Duodenal mucosa (tissue), 2 donors: ENCODE measurements around the gene NIPA2.

Experiments
- H3K27ac ChIP-seq: one replicate; pipeline ENCODE4 v1.7.0; 2013; ENCODE audit warnings: low read depth, low read length
- H3K27me3 ChIP-seq, 2 donors: one replicate each; pipeline ENCODE4 v1.7.0; 2013; ENCODE audit warnings: low read length in 2 of 2, control low read depth in 1 of 2; ENCODE audit not compliant: insufficient read depth in 2 of 2, control insufficient read depth in 1 of 2
- H3K36me3 ChIP-seq, 2 donors: one replicate each; pipeline ENCODE4 v1.7.0; 2013; ENCODE audit warnings: low read length in 2 of 2, control low read depth in 1 of 2; ENCODE audit not compliant: insufficient read depth in 2 of 2, control insufficient read depth in 1 of 2
- H3K4me1 ChIP-seq, 2 donors: one replicate each; pipeline ENCODE4 v1.7.0; 2013; ENCODE audit warnings: low read length in 2 of 2, control low read depth in 1 of 2; ENCODE audit not compliant: insufficient read depth in 2 of 2, control insufficient read depth in 1 of 2
- H3K4me3 ChIP-seq, 2 donors: one replicate each; pipeline ENCODE4 v1.7.0; 2013; ENCODE audit warnings: low read length in 2 of 2, low read depth in 1 of 2
- H3K9ac ChIP-seq, 2 donors: one replicate each; pipeline ENCODE4 v1.7.0; 2013; ENCODE audit warnings: low read length in 2 of 2, low read depth in 1 of 2
- H3K9me3 ChIP-seq, 2 donors: one replicate each; pipeline ENCODE4 v1.7.0; 2013; ENCODE audit warnings: low read length in 2 of 2, control low read depth in 1 of 2; ENCODE audit not compliant: control insufficient read depth in 1 of 2

The NIPA2 gene

DNA sequence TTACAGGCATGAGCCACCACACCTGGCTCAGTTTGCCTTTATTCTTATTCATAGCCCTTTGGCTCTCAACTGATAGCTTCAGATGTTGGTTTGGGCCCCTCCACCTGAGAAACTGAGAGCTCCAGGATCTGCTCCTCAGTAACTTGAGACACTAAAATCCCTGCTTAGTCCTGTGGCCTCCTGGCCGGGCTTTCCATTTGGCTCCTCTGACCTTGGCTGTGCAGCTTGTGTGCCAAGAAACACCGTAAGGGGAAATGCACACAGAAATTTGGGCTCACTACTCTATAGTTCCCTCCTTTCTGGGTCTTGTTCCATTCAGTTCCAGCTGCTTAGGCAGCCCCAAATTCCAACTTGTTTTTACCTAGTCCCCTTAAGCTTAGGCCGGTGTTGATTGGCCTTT, 24.9 kb downstream of the NIPA2 start:
- no peaks in the 10 kb centered on the region for H3K27me3 ChIP-seq
- H3K9me3 ChIP-seq = no peaks in the 10 kb centered on the region
- H3K4me3 ChIP-seq = no peak overlapping the region
- H3K9ac ChIP-seq = no peak overlapping the region
- no peaks in the 10 kb centered on the region for H3K4me1 ChIP-seq
- no peak overlapping the region for H3K27ac ChIP-seq
- peaks cover 33 to 67% of the 10 kb centered on the region in 2 donors for H3K36me3 ChIP-seq

DNA sequence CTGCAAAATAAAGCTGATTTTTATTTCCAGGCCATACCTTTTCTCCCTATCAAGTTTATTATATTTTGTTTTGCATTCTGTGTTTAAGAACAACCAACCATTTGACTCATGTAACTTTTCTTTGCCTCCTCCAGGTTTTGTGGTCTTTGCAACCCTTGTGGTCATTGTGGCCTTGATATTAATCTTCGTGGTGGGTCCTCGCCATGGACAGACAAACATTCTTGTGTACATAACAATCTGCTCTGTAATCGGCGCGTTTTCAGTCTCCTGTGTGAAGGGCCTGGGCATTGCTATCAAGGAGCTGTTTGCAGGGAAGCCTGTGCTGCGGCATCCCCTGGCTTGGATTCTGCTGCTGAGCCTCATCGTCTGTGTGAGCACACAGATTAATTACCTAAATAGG, 27.6 kb downstream of the NIPA2 start:
- Histone ChIP-seq H3K9ac (no peak overlapping the region), H3K9me3 (no peaks in the 10 kb centered on the region), H3K4me1 (no peaks in the 10 kb centered on the region), H3K27me3 (no peaks in the 10 kb centered on the region), H3K36me3 (peaks cover 34 to 70% of the 10 kb centered on the region in 2 donors), H3K4me3 (no peak overlapping the region), H3K27ac (no peak overlapping the region)

DNA sequence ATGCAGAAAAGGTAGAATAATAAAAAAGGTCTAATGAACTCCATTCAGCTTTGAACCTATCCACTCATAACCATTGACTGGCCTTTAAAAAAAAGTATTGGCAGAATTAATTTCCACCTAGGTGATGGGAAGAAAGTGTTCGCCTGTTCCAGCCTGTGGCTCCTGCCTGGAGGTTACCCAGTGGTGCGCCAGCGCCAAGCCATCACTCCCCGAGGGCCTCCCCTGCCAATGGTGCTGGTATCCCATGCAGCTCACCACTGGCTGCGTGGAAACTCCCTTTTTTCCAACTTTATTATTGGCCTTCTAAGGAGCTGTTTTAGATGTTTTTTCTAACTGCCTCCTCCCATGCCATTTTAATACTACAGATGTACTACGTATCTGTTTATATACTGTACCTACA, 29.4 kb downstream of the NIPA2 start:
- Histone ChIP-seq H3K36me3 (peaks cover 39 to 78% of the 10 kb centered on the region in 2 donors), H3K9ac (no peak overlapping the region), H3K27me3 (no peaks in the 10 kb centered on the region), H3K27ac (no peak overlapping the region), H3K4me3 (no peak overlapping the region), H3K9me3 (peaks cover 0 to 4% of the 10 kb centered on the region in 2 donors), H3K4me1 (no peaks in the 10 kb centered on the region)

- no peak overlapping the region for H3K9ac ChIP-seq
- peaks cover 40 to 78% of the 10 kb centered on the region in 2 donors for H3K36me3 ChIP-seq
- H3K27me3 ChIP-seq = no peaks in the 10 kb centered on the region
- no peaks in the 10 kb centered on the region for H3K4me1 ChIP-seq
- H3K27ac ChIP-seq = no peak overlapping the region
- H3K4me3 ChIP-seq = no peak overlapping the region
- H3K9me3 ChIP-seq = peaks cover 0 to 5% of the 10 kb centered on the region in 2 donors
Measured at GRCh38 chr15:22868495-22868894, 30.0 kb downstream of the NIPA2 start.

- H3K36me3 ChIP-seq = peaks cover 38 to 80% of the 10 kb centered on the region in 2 donors
- no peak overlapping the region for H3K9ac ChIP-seq
- no peak overlapping the region for H3K4me3 ChIP-seq
- no peaks in the 10 kb centered on the region for H3K27me3 ChIP-seq
- no peak overlapping the region for H3K27ac ChIP-seq
- peaks cover 0 to 5% of the 10 kb centered on the region in 2 donors for H3K9me3 ChIP-seq
- no peaks in the 10 kb centered on the region for H3K4me1 ChIP-seq
Measured at GRCh38 chr15:22868928-22869327, 30.5 kb downstream of the NIPA2 start.

DNA sequence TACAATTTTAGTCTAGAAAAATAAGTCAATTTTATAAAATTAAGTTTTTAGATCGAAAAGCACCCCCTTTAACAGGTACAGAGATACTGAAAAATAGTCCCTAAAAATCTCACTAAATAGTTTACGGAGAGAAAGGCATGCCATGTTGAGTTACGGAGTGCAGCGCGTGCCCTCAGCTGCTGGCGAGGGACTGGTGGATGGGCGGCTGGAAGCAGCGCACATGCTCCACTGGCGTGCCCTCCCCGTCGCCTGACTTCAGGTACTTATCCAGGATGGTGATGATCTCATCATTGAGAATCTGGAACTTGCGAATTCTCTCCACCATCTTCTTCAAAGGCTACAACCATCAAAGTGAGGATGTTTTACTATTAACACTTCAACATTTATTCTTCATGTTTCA, 31.4 kb downstream of the NIPA2 start:
- no peak overlapping the region for H3K9ac ChIP-seq
- H3K4me1 ChIP-seq = no peaks in the 10 kb centered on the region
- H3K27me3 ChIP-seq = no peaks in the 10 kb centered on the region
- peaks cover 37 to 81% of the 10 kb centered on the region in 2 donors for H3K36me3 ChIP-seq
- H3K27ac ChIP-seq = no peak overlapping the region
- H3K9me3 ChIP-seq = peaks cover 0 to 5% of the 10 kb centered on the region in 2 donors
- no peak overlapping the region for H3K4me3 ChIP-seq

- peaks cover 0 to 5% of the 10 kb centered on the region in 2 donors for H3K9me3 ChIP-seq
- no peaks in the 10 kb centered on the region for H3K27me3 ChIP-seq
- H3K9ac ChIP-seq = no peak overlapping the region
- no peak overlapping the region for H3K4me3 ChIP-seq
- no peak overlapping the region for H3K27ac ChIP-seq
- no peaks in the 10 kb centered on the region for H3K4me1 ChIP-seq
- peaks cover 38 to 84% of the 10 kb centered on the region in 2 donors for H3K36me3 ChIP-seq
Measured at GRCh38 chr15:22870865-22871264, 32.4 kb downstream of the NIPA2 start.

- peaks cover 32 to 83% of the 10 kb centered on the region in 2 donors for H3K36me3 ChIP-seq
- H3K9ac ChIP-seq = no peak overlapping the region
- no peaks in the 10 kb centered on the region for H3K4me1 ChIP-seq
- no peaks in the 10 kb centered on the region for H3K27me3 ChIP-seq
- H3K9me3 ChIP-seq = peaks cover 0 to 5% of the 10 kb centered on the region in 2 donors
- H3K27ac ChIP-seq = no peak overlapping the region
- H3K4me3 ChIP-seq = no peak overlapping the region
Measured at GRCh38 chr15:22871481-22872086, 33.1 kb downstream of the NIPA2 start.

DNA sequence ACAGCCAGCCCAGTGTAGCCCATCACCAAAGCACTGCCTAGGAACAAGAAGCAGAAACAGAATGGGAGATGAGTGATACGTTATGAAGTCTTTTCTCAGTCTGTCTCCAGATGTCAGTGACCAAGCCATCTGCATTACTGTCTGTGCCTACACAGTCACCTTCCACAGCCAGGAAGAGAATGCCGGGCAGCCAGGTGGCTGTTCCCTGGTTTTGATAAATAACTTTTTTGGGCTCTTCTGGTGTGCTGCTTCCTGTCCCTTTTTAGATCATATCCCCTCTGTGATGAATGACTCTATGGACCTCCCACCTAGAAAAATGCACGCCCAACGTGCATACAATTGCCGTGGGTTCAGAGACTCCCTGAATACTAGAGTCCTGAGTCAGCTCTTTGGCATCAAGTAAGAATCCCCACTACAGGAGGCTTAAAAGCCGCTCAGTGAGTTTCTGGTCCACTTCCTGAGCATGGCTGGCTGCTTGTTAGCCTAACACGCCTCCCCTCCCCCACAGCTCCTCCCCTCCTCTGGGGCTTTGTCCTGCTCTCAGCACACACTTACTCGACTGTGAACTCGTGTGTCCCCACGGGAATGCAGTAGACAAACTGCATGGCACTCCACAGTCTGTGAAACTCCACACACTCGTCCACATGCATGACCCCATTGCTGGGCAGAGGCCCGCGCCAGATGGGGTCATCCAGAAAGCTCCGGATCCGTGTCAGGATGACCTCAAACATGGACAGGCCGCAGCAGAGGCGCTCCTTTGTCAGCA, 34.7 kb downstream of the NIPA2 start:
- no peaks in the 10 kb centered on the region for H3K27me3 ChIP-seq
- H3K27ac ChIP-seq = no peak overlapping the region
- H3K36me3 ChIP-seq = peaks cover 41 to 87% of the 10 kb centered on the region in 2 donors
- peaks cover 0 to 5% of the 10 kb centered on the region in 2 donors for H3K9me3 ChIP-seq
- H3K4me1 ChIP-seq = no peaks in the 10 kb centered on the region
- no peak overlapping the region for H3K9ac ChIP-seq
- no peak overlapping the region for H3K4me3 ChIP-seq

GRCh38 chr15:22873841-22874240, 35.4 kb downstream of the NIPA2 start:
- Histone ChIP-seq H3K4me3 (no peak overlapping the region), H3K4me1 (no peaks in the 10 kb centered on the region), H3K27ac (no peak overlapping the region), H3K9me3 (peaks cover 0 to 5% of the 10 kb centered on the region in 2 donors), H3K9ac (no peak overlapping the region), H3K36me3 (peaks cover 44 to 85% of the 10 kb centered on the region in 2 donors), H3K27me3 (no peaks in the 10 kb centered on the region)
